Ammon's horn (tissue), 1 donor: Measurements from ENCODE around the gene BICC1.
A peak's percentile ranks its signal among the peaks of the same experiment; 100 is the strongest.

Source experiments
- DNase-seq: peaks from one replicate; pipeline ENCODE4 v3.0.0-alpha.2; 2016; ENCODE audit warnings: low spot score

BICC1 gene

GRCh38 chr10:58753425-58753824 is 240.8 kb downstream of the BICC1 start:
- no peak for DNase-seq

- DNase-seq: no peak
Observed at GRCh38 chr10:58754469-58755339, 242.0 kb downstream of the BICC1 start.

DNA sequence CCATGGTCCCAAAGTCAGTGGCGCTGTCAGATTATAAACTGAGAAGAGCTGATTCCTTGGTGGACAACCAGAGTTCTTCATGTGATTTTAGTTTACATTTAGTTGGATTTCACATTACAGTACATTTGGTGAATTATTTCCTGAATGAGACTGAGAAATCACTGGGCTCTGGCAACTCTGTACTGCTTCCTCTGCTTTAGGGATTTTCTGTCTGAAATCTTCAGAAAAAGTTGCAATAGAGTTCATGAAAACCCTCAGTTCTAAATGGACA is 242.6 kb downstream of the BICC1 start:
- DNase-seq: no peak

- DNase-seq: no peak
Observed at GRCh38 chr10:58755677-58756076, 243.0 kb downstream of the BICC1 start.

GRCh38 chr10:58756130-58756719 is 243.6 kb downstream of the BICC1 start:
- DNase-seq: no peak

- DNase-seq: no peak
Observed at GRCh38 chr10:58757352-58758065, 244.8 kb downstream of the BICC1 start.

GRCh38 chr10:58758321-58758720 is 245.6 kb downstream of the BICC1 start:
- DNase-seq: no peak

DNA sequence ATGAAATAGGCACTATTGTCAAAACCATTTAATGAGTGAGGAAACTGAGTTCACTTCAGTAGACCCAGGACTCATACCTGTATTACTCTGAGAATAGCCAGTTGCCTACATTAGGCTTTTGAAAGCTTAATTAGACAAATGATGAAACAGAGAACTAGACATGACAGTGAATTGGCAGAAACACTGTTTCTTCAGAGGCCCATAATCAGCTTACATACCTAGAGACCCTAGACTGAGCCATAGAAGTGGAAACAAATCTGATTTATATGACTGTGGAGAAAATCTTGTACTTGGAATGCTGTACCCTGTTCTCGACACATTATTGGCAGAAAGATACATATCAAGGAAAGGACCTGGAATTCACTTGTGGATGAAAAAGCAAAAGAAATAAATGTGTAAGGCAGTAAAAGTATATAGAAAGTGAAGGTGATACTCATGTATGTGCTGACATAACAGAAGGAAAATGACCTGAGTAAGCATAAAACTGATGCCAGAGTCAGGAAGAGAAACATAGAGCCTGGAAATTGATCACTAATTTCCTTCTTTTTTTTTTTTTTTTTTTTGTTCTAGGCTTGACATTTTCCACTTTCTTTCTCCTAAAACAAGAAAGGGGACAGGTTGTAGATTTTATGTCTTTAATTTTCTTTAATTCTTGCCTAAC is 251.5 kb downstream of the BICC1 start:
- no peak for DNase-seq

DNA sequence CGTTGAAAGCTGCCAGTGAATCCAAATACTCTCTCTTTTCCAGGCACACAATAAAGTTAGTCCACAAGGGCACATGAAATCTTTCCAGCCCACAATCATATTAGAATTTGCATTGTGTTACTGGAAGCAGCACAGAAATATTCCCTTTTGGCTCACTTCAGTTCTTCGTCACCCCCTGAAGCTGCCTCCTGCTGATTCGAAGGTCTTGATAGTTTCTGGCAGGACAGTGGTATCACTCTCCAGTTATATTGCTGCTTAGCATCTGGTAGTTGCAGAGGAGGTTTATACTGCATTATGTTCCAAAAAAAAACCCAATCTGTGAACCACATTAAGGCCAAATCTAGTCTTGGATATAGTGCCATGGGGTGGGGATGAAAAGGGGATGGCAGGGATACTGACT is 253.2 kb downstream of the BICC1 start:
- DNase-seq: no peak

- DNase-seq: no peak
Observed at GRCh38 chr10:58767652-58768051, 255.0 kb downstream of the BICC1 start.

GRCh38 chr10:58771863-58772262 is 259.2 kb downstream of the BICC1 start:
- DNase-seq: no peak

DNA sequence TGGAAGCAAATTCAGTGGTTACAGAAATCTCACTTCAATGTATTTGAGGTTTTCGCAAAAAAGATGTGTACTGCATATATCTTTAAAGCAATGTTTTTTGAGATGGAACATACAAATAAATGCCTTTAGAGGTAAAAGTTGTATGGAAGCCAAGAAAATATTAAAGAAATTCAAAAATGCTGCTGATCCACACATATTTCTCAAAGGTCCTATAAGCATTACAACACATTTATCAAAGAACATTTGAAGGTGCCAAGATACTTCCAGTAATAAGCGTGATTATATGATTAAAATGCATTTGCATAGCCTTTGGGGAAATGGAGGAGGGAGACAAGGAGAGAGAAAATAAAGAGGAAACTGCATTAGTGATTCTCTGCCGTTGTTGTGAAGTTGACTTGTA is 260.1 kb downstream of the BICC1 start:
- DNase-seq: no peak

DNA sequence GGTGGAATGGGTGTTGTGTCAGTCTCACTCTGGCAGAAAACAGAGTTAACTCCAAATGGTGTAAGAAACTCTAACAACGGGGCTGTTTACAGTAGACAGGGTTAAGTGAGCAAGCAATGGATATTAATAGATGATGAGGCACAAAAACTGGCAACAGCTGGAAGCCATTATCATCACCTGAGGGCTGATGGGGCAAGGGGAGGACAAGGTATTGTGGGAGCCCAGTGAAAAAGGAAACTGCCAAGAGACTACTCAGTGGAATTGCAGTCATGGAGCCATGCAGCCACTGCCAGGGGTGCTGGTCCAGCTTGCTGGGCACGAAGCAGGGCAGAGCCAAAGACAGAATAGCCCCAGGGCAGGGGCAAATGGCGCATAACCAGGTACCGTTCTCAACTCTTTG is 260.7 kb downstream of the BICC1 start:
- DNase-seq: no peak

GRCh38 chr10:58773944-58774343 is 261.3 kb downstream of the BICC1 start:
- DNase-seq: no peak

DNA sequence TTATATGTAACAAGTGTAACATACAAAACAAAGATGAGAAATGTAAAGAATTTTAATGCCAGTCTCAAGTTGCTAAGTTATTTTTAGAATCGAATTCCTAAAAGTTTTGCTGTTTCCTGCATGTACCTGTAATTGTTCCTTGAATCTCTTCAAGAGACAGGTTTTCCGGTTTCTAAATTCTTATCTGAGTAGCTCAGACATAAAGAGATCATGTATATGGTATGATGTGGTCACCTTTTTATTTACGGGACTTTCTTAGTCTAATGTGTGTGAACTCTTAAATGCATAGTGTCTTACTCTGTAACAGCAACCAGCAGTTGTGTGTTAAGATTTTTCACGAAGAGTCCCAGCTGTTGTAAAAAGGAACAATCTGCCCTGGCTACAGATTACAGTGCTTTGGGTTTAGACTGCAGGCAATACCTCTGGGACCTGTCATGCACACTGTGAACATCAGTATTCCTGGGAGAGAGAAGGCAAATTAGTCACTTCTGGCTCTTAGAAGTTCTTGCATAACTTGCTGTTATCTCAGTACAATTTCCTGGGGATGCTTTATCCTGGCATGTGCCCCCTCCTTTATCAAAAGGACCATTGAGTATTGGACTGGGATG is 263.4 kb downstream of the BICC1 start:
- DNase-seq: no peak

- no peak for DNase-seq
Observed at GRCh38 chr10:58776568-58777318, 264.1 kb downstream of the BICC1 start.

GRCh38 chr10:58778966-58779365 is 266.3 kb downstream of the BICC1 start:
- no peak for DNase-seq

GRCh38 chr10:58779594-58779993 is 266.9 kb downstream of the BICC1 start:
- DNase-seq: no peak

DNA sequence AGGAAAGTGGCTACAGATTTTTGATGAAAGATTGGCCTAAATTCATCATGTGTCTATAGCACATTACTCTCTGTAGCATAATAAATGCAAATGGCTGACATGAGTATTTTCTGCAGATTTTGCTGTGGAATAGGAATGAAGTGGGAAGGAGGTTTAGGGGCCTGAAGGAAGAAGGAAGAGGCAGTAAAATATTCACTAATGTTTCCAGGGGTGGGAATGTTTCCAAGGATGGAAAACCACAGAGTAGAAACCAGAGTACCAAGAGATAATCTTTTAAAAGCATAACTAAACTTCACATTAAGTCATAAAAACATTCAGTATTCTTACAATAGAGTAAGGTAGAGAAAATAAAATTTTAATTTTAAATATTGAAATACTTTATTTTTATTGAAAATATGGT is 267.8 kb downstream of the BICC1 start:
- DNase-seq: no peak

DNA sequence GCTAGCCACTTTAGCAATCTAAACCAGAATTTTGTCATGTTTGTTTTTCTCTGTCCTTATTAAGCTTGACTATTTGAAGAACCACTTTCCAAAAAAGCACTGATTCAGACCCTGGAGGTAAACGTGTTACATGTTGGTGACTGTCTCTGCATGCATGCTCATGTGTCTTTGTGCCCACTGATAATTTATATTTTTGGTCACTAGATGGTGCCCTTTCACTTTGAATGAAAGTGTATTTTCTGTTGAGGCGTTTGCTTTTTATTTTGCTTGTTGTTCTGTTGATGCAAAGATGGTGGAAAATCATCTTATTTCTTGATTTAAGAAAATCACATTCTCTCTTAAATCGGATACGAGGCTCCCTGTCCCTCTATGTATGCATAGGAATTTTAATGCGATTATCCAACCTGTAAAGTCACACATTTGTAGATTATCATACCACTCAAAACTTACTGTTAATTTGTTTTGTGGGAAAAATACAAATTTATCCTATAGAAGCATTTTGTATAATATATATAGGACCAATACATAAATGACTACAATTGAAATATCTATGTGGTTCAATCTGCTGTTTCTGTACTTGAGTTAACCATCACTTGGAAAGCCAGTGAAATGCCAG is 269.3 kb downstream of the BICC1 start:
- peak; percentile 64 for DNase-seq
